H9 (cell line): ENCODE results near the gene MRPS18B. TPM values are rescaled to one million over a fixed set of nuclear protein-coding genes. Genes with fewer than 3 reads are reported as not detected.

Source experiments
- DNase-seq: peaks from one replicate; pipeline ENCODE4 v3.0.0-alpha.2; 2017
- H2AFZ ChIP-seq: one replicate; pipeline ENCODE4 v1.6.1; 2013; ENCODE audit warnings: mild to moderate bottlenecking, low read length, control low read depth, moderate library complexity
- H2AK5ac ChIP-seq: 2 replicates; pipeline ENCODE4 v1.6.1; 2013; ENCODE audit warnings: low read length, control low read depth, mixed read lengths; ENCODE audit not compliant: insufficient read length
- H2BK120ac ChIP-seq: one replicate; pipeline ENCODE4 v1.6.1; 2013; ENCODE audit warnings: low read depth, mild to moderate bottlenecking, low read length, control low read depth, inconsistent platforms; ENCODE audit not compliant: poor library complexity, severe bottlenecking
- H2BK12ac ChIP-seq: 2 replicates; pipeline ENCODE4 v1.6.1; 2013; ENCODE audit warnings: low read length, control low read depth, mixed read lengths, low read depth; ENCODE audit not compliant: insufficient read length
- H2BK15ac ChIP-seq: 2 replicates; pipeline ENCODE4 v1.6.1; 2013; ENCODE audit warnings: low read depth, low read length, control low read depth
- H2BK20ac ChIP-seq: one replicate; pipeline ENCODE4 v1.6.1; 2013; ENCODE audit warnings: low read depth, mild to moderate bottlenecking, low read length, control low read depth, inconsistent platforms; ENCODE audit not compliant: poor library complexity, severe bottlenecking
- H2BK5ac ChIP-seq: 2 replicates; pipeline ENCODE4 v1.6.1; 2013; ENCODE audit warnings: low read length, control low read depth, mixed read lengths; ENCODE audit not compliant: insufficient read length
- H3K14ac ChIP-seq: 2 replicates; pipeline ENCODE4 v1.6.1; 2013; ENCODE audit warnings: low read length, control low read depth; ENCODE audit not compliant: insufficient read depth
- H3K18ac ChIP-seq: 2 replicates; pipeline ENCODE4 v1.6.1; 2013; ENCODE audit warnings: low read depth, mild to moderate bottlenecking, mixed read lengths, low read length, control low read depth; ENCODE audit not compliant: insufficient read length
- H3K23ac ChIP-seq: 2 replicates; pipeline ENCODE4 v1.6.1; 2013; ENCODE audit warnings: low read length, control low read depth, mixed read lengths, low read depth; ENCODE audit not compliant: insufficient read length
- H3K23me2 ChIP-seq: 2 replicates; pipeline ENCODE4 v1.6.1; 2013; ENCODE audit warnings: low read depth, mild to moderate bottlenecking, mixed read lengths, low read length, control low read depth; ENCODE audit not compliant: insufficient read length, poor library complexity, severe bottlenecking
- H3K27ac ChIP-seq: 2 replicates; pipeline ENCODE4 v1.5.1; 2013; ENCODE audit warnings: low read length, control low read depth, mixed read lengths, low read depth; ENCODE audit not compliant: insufficient read length
- H3K27me3 ChIP-seq: 2 replicates; pipeline ENCODE4 v1.6.1; 2013; ENCODE audit warnings: low read length, control low read depth, inconsistent platforms; ENCODE audit not compliant: insufficient read depth
- H3K4ac ChIP-seq: 2 replicates; pipeline ENCODE4 v1.6.1; 2013; ENCODE audit warnings: low read depth, mild to moderate bottlenecking, control low read depth, inconsistent platforms, low read length, moderate library complexity
- H3K4me1 ChIP-seq: 2 replicates; pipeline ENCODE4 v1.6.1; 2013; ENCODE audit warnings: low read length, control low read depth, inconsistent platforms; ENCODE audit not compliant: insufficient read depth
- H3K4me2 ChIP-seq: 2 replicates; pipeline ENCODE4 v1.6.1; 2013; ENCODE audit warnings: low read length, control low read depth, mixed read lengths; ENCODE audit not compliant: insufficient read length, insufficient read depth
- H3K56ac ChIP-seq: 2 replicates; pipeline ENCODE4 v1.6.1; 2013; ENCODE audit warnings: low read depth, mild to moderate bottlenecking, mixed read lengths, low read length, control low read depth; ENCODE audit not compliant: insufficient read length
- H3K79me1 ChIP-seq: 2 replicates; pipeline ENCODE4 v1.6.1; 2013; ENCODE audit warnings: low read depth, mild to moderate bottlenecking, moderate library complexity, low read length, control low read depth, inconsistent platforms; ENCODE audit not compliant: insufficient read depth, poor library complexity, severe bottlenecking
- H3K79me2 ChIP-seq: 2 replicates; pipeline ENCODE4 v1.6.1; 2013; ENCODE audit warnings: low read length, control low read depth, inconsistent platforms; ENCODE audit not compliant: insufficient read depth
- H3K9ac ChIP-seq: 2 replicates; pipeline ENCODE4 v1.6.1; 2013; ENCODE audit warnings: low read length, control low read depth, mixed read lengths; ENCODE audit not compliant: insufficient read length; ENCODE audit errors: extremely low read depth
- H3K9me3 ChIP-seq: one replicate; pipeline ENCODE4 v1.6.1; 2013; ENCODE audit warnings: low read depth, low read length, inconsistent platforms; ENCODE audit not compliant: control insufficient read depth
- H3T11ph ChIP-seq: one replicate; pipeline ENCODE4 v1.6.1; 2013; ENCODE audit warnings: mild to moderate bottlenecking, low read length, control low read depth, inconsistent platforms
- H4K20me1 ChIP-seq: one replicate; pipeline ENCODE4 v1.6.1; 2013; ENCODE audit not compliant: control insufficient read depth, insufficient read length, insufficient read depth
- H4K5ac ChIP-seq: 2 replicates; pipeline ENCODE4 v1.6.1; 2013; ENCODE audit warnings: low read depth, mild to moderate bottlenecking, mixed read lengths, low read length, control low read depth; ENCODE audit not compliant: insufficient read length
- H4K8ac ChIP-seq: replicated peaks from 2 replicates; pipeline ENCODE4 v1.6.1; 2013; ENCODE audit warnings: low read length, control low read depth, mixed read lengths, low read depth; ENCODE audit not compliant: insufficient read length
- H4K91ac ChIP-seq: 2 replicates; pipeline ENCODE4 v1.6.1; 2013; ENCODE audit warnings: low read depth, mild to moderate bottlenecking, moderate library complexity, mixed read lengths, low read length, control low read depth; ENCODE audit not compliant: insufficient read length
- H3K27ac Mint-ChIP-seq, 3 experiments: 2 replicates in 2 of 3; 3 replicates in 1 of 3; pipeline ENCODE4 v1.8.0; 2020 to 2021; ENCODE audit warnings: mixed read lengths in 3 of 3, mild to moderate bottlenecking in 1 of 3, moderate library complexity in 1 of 3
- H3K27me3 Mint-ChIP-seq: 2 replicates; pipeline ENCODE4 v1.8.0; 2021; ENCODE audit warnings: low read depth, mild to moderate bottlenecking, moderate library complexity, mixed read lengths
- H3K36me3 Mint-ChIP-seq, 3 experiments: 2 replicates in 2 of 3; 3 replicates in 1 of 3; pipeline ENCODE4 v1.8.0; 2020 to 2021; ENCODE audit warnings: low read depth in 3 of 3, mixed read lengths in 3 of 3; ENCODE audit not compliant: insufficient read depth in 1 of 3
- H3K4me1 Mint-ChIP-seq, 2 experiments: 2 replicates each; pipeline ENCODE4 v1.8.0; 2020; ENCODE audit warnings: mixed read lengths in 2 of 2
- H3K4me3 Mint-ChIP-seq, 2 experiments: 2 replicates in 1 of 2; 3 replicates in 1 of 2; pipeline ENCODE4 v1.8.0; 2020 to 2021; ENCODE audit warnings: mild to moderate bottlenecking in 2 of 2, mixed read lengths in 2 of 2, moderate library complexity in 1 of 2
- H3K9me3 Mint-ChIP-seq, 2 experiments: 2 replicates in 1 of 2; 3 replicates in 1 of 2; pipeline ENCODE4 v1.8.0; 2020; ENCODE audit warnings: mild to moderate bottlenecking in 2 of 2, mixed read lengths in 2 of 2, moderate library complexity in 1 of 2
- CTCF ChIP-seq: fragments of 200-600 bp; sonication (generic); conservative IDR thresholded peaks from 3 replicates; pipeline ENCODE4 v1.8.0; 2021; ENCODE audit warnings: antibody characterized with exemption, mild to moderate bottlenecking
- WGBS: extraction: QIAGEN DNeasy Blood & Tissue Kit; methylation state at CpG from one replicate; pipeline ENCODE4 v1.1.7; 2013; ENCODE audit warnings: missing lambda C conversion rate, low lambda C conversion rate, mixed read lengths; ENCODE audit not compliant: insufficient read length; ENCODE audit errors: extremely low coverage; 5-methylcytosine and 5-hydroxymethylcytosine counted together
- total RNA-seq: library from RNA; stranded (reverse); gene quantifications from 2 replicates; pipeline ENCODE4 v1.2.1, GENCODE V29; 2021

Gene MRPS18B
- total RNA-seq, 1 experiment from 2014 or later, result 54.0 TPM

- TF ChIP-seq CTCF, result no peak
- no peak overlapping the region for H2BK12ac ChIP-seq
- H3K14ac ChIP-seq, result no peak overlapping the region
- DNase-seq, result no peak
- no peak overlapping the region for H2AFZ ChIP-seq
- Mint-ChIP-seq H3K4me3 (no peak overlapping the region), H3K9me3 (no peaks in the 10 kb centered on the region), H3K4me1 (no peaks in the 10 kb centered on the region), H3K27me3 (no peaks in the 10 kb centered on the region), H3K27ac (no peak overlapping the region), H3K36me3 (peaks cover 30 to 91% (median 72%) of the 10 kb centered on the region in 3 experiments; a peak in 6 of 7 replicates)
- H3K79me2 ChIP-seq, result no peaks in the 10 kb centered on the region
- no peak overlapping the region for H3K4ac ChIP-seq
- no peaks in the 10 kb centered on the region for H3K9me3 ChIP-seq
- no peak overlapping the region for H3K4me2 ChIP-seq
- no peak overlapping the region for H3K56ac ChIP-seq
- no peaks in the 10 kb centered on the region for H3K4me1 ChIP-seq
- H4K8ac ChIP-seq, result no peak overlapping the region
- no peak overlapping the region for H3K27ac ChIP-seq
- no peak overlapping the region for H2BK120ac ChIP-seq
- H4K5ac ChIP-seq, result no peak overlapping the region
- no peak overlapping the region for H3K9ac ChIP-seq
- no peak overlapping the region for H2BK5ac ChIP-seq
- H2BK20ac ChIP-seq, result no peak overlapping the region
- H3K18ac ChIP-seq, result no peak overlapping the region
- no peak overlapping the region for H3K23ac ChIP-seq
- no CpG with 5 or more reads among the region's 3 CpGs for WGBS
- no peak overlapping the region for H3T11ph ChIP-seq
- H3K79me1 ChIP-seq, result no peaks in the 10 kb centered on the region
- H4K20me1 ChIP-seq, result no peaks in the 10 kb centered on the region
- H3K27me3 ChIP-seq, result no peaks in the 10 kb centered on the region
- no peak overlapping the region for H2AK5ac ChIP-seq
- H4K91ac ChIP-seq, result no peak overlapping the region
- H3K23me2 ChIP-seq, result no peaks in the 10 kb centered on the region
- H2BK15ac ChIP-seq, result no peak overlapping the region
These were observed 38.1 kb downstream of the MRPS18B start for GRCh38 chr6:30655743-30656094.
